GM18951 (cell line): ENCODE data around the gene PTPRT.

Experiments
- POLR2A ChIP-seq: IDR thresholded peaks from 4 replicates; pipeline ENCODE4 v1.6.1; 2011; ENCODE audit warnings: mild to moderate bottlenecking; ENCODE audit not compliant: insufficient read length, insufficient read depth; ENCODE audit errors: extremely low read depth
- in situ Hi-C: fragments of 300-500 bp; cut with MboI; formaldehyde crosslinking; loops from one replicate; pipeline ENCODE4 v1.12.0; 2022; ENCODE audit warnings: low sequenced_read_pairs, mixed read lengths, inconsistent platforms; ENCODE audit not compliant: unreplicated experiment

The PTPRT gene

GRCh38 chr20:43014206-43014605, 175.5 kb downstream of the PTPRT start:
- in situ Hi-C loops: no loop called here
- no peak for TF ChIP-seq POLR2A

DNA sequence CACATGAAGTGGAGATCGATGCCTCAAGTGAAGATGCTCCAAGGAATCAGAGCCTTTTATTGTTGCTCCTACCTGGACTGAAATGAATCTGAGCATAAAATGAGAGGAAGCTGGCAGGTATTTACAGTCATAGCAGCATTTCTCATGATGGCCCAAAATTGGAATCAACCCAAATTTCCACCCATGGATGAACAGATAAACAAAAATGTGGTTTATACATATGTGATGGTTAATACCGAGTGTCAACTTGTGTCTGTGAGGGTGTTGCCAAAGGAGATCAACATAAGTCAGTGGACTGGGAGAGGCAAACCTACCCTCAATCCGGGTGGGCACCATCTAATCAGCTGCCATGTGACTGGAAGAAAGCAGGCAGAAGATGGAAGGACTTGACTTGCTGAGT, 178.2 kb downstream of the PTPRT start:
- TF ChIP-seq POLR2A: no peak
- in situ Hi-C loops: no loop called here

GRCh38 chr20:43009532-43009931, 180.2 kb downstream of the PTPRT start:
- TF ChIP-seq POLR2A: no peak
- in situ Hi-C loops: no loop called here

- TF ChIP-seq POLR2A: no peak
- in situ Hi-C loops: no loop called here
Observed at GRCh38 chr20:43007525-43007924, 182.2 kb downstream of the PTPRT start.

DNA sequence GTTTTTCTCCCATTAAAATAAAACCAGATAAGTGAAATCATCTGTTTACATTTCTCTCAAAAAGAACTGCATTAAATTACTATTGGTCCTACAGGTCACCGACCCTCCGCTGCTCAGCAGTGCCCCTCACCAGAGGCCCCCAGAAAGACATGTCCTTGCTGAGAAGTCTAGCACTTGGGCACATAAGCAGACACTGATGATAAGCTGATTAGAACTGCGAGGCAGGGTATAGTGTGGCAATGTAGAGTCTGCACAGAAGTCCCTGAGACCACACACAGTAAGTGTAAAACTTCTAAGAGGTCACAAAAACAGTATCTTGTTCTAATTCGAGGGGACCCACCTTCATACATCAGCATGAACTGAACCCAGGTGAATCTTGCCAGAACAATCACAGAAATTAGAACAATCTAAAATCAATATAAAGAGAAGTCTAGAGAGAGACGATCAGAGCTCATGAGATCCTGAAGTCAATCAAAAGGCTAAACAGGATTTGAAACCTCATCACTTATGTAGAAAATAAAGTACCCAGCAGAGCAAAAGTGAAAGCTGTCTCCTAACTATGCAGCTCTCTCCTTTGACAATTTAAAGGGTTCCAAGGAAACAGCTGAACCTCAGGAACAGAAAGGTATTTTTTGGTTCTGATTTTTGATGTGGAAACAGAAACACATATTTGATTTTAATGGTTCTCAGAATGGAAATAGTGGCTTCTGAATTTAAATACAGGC, 182.9 kb downstream of the PTPRT start:
- no peak for TF ChIP-seq POLR2A
- in situ Hi-C loops: no loop called here

- in situ Hi-C loops: no loop called here
Observed at GRCh38 chr20:43003318-43003944, 186.3 kb downstream of the PTPRT start.

GRCh38 chr20:42996141-42996540, 193.6 kb downstream of the PTPRT start:
- TF ChIP-seq POLR2A: no peak
- in situ Hi-C loops: no loop called here

More at GRCh38 chr20:43003318-43003944, 186.3 kb downstream of the PTPRT start:
- TF ChIP-seq POLR2A: no peak

DNA sequence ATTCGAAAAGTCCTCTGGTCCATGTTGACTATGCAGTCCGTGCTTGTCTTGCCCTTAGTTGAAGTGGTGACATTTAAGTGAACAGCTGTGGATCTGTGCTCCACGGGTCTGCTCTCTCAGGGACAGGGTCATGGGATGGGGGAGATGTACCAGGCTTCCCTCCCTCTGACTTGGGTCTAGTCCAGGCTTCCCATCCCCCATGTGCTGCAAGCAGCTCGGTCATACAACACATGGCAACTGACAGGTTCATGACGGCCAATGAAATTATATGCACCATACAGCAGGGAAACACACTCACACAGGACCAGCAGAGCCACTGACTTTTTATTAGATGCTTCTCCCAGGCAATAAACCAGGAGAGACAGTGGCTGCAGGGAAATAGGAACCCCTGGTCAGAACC, 201.4 kb downstream of the PTPRT start:
- no peak for TF ChIP-seq POLR2A
- in situ Hi-C loops: no loop called here

DNA sequence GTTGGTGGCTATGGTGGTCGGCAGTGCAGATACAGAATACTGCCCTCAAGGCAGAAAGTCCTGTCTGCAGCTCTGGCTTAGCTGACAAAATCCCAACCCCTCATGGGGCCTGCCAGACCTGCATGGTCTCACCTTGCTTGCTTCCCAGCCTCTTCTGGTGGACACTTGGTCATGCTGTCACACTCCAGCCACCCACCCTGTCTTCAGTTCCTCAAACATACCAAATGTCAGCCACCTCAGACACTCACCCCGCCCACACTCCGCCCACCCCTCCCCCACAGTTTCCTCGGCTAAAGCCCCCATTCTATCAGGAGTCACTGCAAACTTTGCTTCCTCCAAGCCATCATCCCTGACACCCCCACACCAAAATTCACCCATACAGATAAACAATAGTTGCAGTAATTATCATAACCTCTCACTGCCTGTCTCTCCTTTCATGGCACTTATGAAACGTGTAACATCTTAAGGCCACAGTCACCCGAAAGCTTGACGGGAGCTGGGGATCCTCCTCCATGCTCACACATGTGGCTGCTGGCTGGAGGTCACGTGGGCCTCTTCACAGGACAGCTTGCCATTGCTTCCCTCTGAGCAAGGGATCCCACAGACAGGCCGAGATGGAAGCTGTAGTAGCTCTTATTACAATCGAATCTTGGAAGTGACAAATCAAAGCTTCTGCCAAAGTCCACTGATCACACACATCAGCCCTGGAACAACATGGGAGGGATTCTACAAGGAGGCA, 202.2 kb downstream of the PTPRT start:
- TF ChIP-seq POLR2A: no peak
- in situ Hi-C loops: no loop called here

DNA sequence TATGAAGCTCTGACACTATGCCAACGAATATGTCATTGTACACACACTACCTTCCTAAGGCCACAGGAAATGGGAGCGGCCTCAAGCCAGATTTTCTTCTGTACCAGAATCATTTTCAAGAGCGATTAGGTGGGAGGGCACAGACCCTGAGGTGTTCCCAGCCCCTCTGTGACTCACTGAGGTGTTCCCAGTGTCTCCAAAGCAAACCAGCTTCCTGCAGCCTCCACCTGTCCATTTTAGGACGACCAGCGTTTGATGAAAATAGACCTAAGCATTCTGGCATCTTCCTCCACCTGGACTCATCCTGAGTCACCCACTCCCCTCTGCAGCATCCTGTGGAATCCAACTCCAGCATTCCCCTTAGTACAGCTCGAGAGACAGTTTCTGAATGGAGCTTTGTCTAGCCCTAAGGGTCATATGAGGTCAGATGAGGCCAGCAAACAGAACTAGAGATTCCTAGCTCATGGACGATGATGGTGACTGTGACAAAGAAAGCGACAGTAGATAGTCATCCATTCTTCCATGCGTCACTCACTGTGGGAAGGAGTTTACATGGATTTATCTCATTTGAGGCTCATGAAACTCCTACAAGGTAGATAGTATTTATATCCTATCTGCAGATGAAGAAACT, 203.4 kb downstream of the PTPRT start:
- no peak for TF ChIP-seq POLR2A
- in situ Hi-C loops: no loop called here

DNA sequence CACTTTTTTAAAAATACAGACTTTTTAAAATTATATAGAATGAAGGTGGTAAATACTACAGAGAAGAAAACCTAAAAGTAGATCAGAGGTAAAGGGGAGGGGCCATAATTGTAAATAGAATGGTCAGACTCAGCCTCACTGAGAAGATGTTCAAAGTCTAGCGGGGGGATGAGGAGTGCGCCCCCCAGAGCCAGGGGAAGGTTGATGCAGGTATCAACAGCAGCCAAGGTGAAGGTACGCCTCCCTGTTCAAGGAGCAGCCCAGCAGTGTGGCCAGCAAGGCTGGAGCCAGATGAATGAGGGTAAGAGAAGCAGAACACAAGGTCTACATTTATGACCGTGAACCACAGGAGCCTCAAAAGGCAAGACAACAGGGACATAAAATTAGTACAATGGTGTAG, 204.1 kb downstream of the PTPRT start:
- no peak for TF ChIP-seq POLR2A
- in situ Hi-C loops: no loop called here

DNA sequence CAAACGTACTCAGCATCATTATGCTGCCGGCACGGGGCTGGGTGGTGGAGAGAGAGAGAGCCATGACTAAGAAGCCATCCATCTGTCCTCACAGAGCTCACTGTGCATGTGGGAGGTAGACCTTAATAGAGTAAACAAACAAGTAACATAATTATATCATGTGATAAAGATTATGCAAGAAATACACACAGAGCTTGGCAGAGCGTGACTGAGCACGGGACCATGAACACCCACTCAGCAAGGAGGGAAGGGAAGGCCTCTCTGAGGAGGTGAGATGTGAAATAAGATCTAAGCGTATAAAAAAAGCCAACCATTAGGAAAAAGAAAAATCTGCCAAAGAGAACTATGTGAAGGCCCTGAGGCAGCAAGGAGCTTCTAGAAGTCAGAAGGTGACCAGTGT, 207.5 kb downstream of the PTPRT start:
- in situ Hi-C loops: no loop called here

DNA sequence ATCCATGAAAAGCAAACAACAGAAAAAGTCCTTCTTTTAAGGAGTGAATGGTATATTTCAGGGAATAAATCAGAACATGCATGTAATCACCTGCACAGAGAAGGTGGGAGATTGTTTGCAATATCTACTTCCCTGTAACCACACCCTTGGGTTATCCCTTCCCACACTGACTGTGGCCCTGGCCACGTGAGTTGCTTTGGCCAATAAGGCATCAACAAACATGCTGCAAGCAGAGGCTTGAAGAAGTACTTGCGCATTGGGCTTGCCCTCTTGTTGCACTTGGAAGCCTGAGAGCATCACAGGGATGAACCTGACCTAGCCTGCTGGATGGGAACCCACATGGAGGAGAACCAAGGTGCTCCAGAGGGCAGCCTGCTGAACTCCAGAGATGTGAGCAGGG, 208.5 kb downstream of the PTPRT start:
- in situ Hi-C loops: no loop called here
- no peak for TF ChIP-seq POLR2A

More for the DNA sequence above, 207.5 kb downstream of the PTPRT start:
- TF ChIP-seq POLR2A: no peak

DNA sequence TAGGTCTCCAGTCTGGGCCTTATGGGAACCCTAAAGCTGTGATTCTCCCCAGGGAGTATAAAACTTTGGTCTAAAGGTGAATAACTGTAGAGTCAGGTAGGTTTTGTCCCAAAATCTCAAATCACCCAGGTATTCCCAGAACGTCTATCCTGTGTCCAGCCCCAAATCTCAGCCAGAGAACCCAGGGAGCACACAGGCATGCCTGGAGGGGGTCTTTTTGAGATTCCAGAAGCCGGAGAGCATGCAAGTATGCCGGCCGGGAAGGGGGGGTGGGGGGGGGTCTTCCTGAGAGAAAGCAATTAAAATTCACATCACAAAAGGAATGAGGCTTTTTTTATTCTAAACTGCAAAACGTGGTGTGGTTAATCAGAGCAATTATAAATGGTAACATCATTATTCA, 210.0 kb downstream of the PTPRT start:
- in situ Hi-C loops: no loop called here
- no peak for TF ChIP-seq POLR2A
